B cell (primary cell): ENCODE data around the gene PRAME.

ENCODE experiments used
- EZH2 ChIP-seq: IDR thresholded peaks from 2 replicates; pipeline ENCODE4 v1.6.1; 2012; ENCODE audit warnings: borderline replicate concordance, low read depth, mild to moderate bottlenecking, moderate library complexity, low read length; ENCODE audit not compliant: insufficient read depth, poor library complexity, severe bottlenecking
- TF ChIP-seq, protein P1 (sequence below): fragments of 200-600 bp; IDR thresholded peaks from one replicate; pipeline ENCODE4 v1.8.0; 2022; ENCODE audit warnings: antibody characterized with exemption, mild to moderate bottlenecking

- TF ChIP-seq, protein P1, sequence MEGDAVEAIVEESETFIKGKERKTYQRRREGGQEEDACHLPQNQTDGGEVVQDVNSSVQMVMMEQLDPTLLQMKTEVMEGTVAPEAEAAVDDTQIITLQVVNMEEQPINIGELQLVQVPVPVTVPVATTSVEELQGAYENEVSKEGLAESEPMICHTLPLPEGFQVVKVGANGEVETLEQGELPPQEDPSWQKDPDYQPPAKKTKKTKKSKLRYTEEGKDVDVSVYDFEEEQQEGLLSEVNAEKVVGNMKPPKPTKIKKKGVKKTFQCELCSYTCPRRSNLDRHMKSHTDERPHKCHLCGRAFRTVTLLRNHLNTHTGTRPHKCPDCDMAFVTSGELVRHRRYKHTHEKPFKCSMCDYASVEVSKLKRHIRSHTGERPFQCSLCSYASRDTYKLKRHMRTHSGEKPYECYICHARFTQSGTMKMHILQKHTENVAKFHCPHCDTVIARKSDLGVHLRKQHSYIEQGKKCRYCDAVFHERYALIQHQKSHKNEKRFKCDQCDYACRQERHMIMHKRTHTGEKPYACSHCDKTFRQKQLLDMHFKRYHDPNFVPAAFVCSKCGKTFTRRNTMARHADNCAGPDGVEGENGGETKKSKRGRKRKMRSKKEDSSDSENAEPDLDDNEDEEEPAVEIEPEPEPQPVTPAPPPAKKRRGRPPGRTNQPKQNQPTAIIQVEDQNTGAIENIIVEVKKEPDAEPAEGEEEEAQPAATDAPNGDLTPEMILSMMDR = no peak
- TF ChIP-seq EZH2 = no peak
Observed at GRCh38 chr22:22573047-22573889, 14.2 kb upstream of the PRAME start.
